Trophoblast cell (in vitro differentiated cells and primary cell): Measurements from ENCODE around the gene DNPH1.

Source experiments
- DNase-seq, 2 donors: peaks; one replicate each; pipeline ENCODE4 v3.0.0-alpha.2; 2016
- H2AFZ ChIP-seq: 2 replicates; pipeline ENCODE4 v1.6.1; 2013; ENCODE audit warnings: low read length, moderate library complexity, mild to moderate bottlenecking; ENCODE audit not compliant: insufficient read depth, poor library complexity
- H2AK5ac ChIP-seq: 2 replicates; pipeline ENCODE4 v1.6.1; 2013; ENCODE audit warnings: mild to moderate bottlenecking, low read length
- H2BK120ac ChIP-seq: 2 replicates; pipeline ENCODE4 v1.6.1; 2013; ENCODE audit warnings: low read length, mild to moderate bottlenecking, moderate library complexity; ENCODE audit not compliant: insufficient read depth, poor library complexity
- H2BK12ac ChIP-seq: 2 replicates; pipeline ENCODE4 v1.6.1; 2013; ENCODE audit warnings: mild to moderate bottlenecking, low read length, moderate library complexity
- H2BK5ac ChIP-seq: 2 replicates; pipeline ENCODE4 v1.6.1; 2013; ENCODE audit warnings: low read length, low read depth, moderate library complexity, mild to moderate bottlenecking; ENCODE audit not compliant: poor library complexity
- H3K14ac ChIP-seq: 2 replicates; pipeline ENCODE4 v1.6.1; 2013; ENCODE audit warnings: mild to moderate bottlenecking, low read length
- H3K18ac ChIP-seq: 2 replicates; pipeline ENCODE4 v1.6.1; 2013; ENCODE audit warnings: mild to moderate bottlenecking, low read length
- H3K23ac ChIP-seq: 2 replicates; pipeline ENCODE4 v1.6.1; 2013; ENCODE audit warnings: low read length
- H3K27ac ChIP-seq: 2 replicates; pipeline ENCODE4 v1.5.1; 2013; ENCODE audit warnings: low read depth, mild to moderate bottlenecking, inconsistent platforms, low read length, moderate library complexity
- H3K27me3 ChIP-seq: 2 replicates; pipeline ENCODE4 v1.6.1; 2013; ENCODE audit warnings: inconsistent platforms, mild to moderate bottlenecking, low read length, moderate library complexity; ENCODE audit not compliant: insufficient read depth
- H3K36me3 ChIP-seq, 2 experiments: 1 replicate in 1 of 2; 2 replicates in 1 of 2; pipeline ENCODE4 v1.6.1; 2013; ENCODE audit warnings: low read length in 2 of 2, mild to moderate bottlenecking in 2 of 2, moderate library complexity in 1 of 2; ENCODE audit not compliant: insufficient read depth in 2 of 2, control insufficient read depth in 1 of 2
- H3K4ac ChIP-seq: 2 replicates; pipeline ENCODE4 v1.6.1; 2013; ENCODE audit warnings: low read depth, mild to moderate bottlenecking, low read length, moderate library complexity
- H3K4me1 ChIP-seq, 2 experiments: 1 replicate in 1 of 2; 2 replicates in 1 of 2; pipeline ENCODE4 v1.6.1; 2013; ENCODE audit warnings: low read length in 2 of 2, mild to moderate bottlenecking in 2 of 2, moderate library complexity in 1 of 2; ENCODE audit not compliant: insufficient read depth in 2 of 2, control insufficient read depth in 1 of 2
- H3K4me2 ChIP-seq: 2 replicates; pipeline ENCODE4 v1.6.1; 2013; ENCODE audit warnings: inconsistent platforms, mild to moderate bottlenecking, low read length, moderate library complexity
- H3K4me3 ChIP-seq: 2 replicates; pipeline ENCODE4 v1.5.1; 2013; ENCODE audit warnings: mild to moderate bottlenecking, low read depth, low read length, inconsistent platforms
- H3K79me1 ChIP-seq: one replicate; pipeline ENCODE4 v1.6.1; 2013; ENCODE audit warnings: low read length
- H3K79me2 ChIP-seq: 2 replicates; pipeline ENCODE4 v1.6.1; 2013; ENCODE audit warnings: low read length, mild to moderate bottlenecking; ENCODE audit not compliant: control insufficient read depth, insufficient read depth, poor library complexity
- H3K9ac ChIP-seq: 2 replicates; pipeline ENCODE4 v1.6.1; 2013; ENCODE audit warnings: mild to moderate bottlenecking, low read length
- H3K9me3 ChIP-seq: 2 replicates; pipeline ENCODE4 v1.6.1; 2013; ENCODE audit warnings: low read depth, mild to moderate bottlenecking, control low read depth, inconsistent platforms, low read length; ENCODE audit not compliant: insufficient read depth
- H4K12ac ChIP-seq: 2 replicates; pipeline ENCODE4 v1.6.1; 2013; ENCODE audit warnings: low read depth, mild to moderate bottlenecking, low read length, moderate library complexity
- H4K8ac ChIP-seq: 2 replicates; pipeline ENCODE4 v1.6.1; 2013; ENCODE audit warnings: low read depth, mild to moderate bottlenecking, low read length, moderate library complexity
- H4K91ac ChIP-seq: one replicate; pipeline ENCODE4 v1.6.1; 2013; ENCODE audit warnings: low read depth, mild to moderate bottlenecking, low read length, moderate library complexity
- WGBS: extraction: QIAGEN DNeasy Blood & Tissue Kit; methylation state at CpG from one replicate; pipeline ENCODE4 v1.1.7; 2013; ENCODE audit warnings: missing lambda C conversion rate; ENCODE audit not compliant: insufficient read length, insufficient coverage; ENCODE audit errors: extremely low coverage; 5-methylcytosine and 5-hydroxymethylcytosine counted together

The DNPH1 gene

GRCh38 chr6:43268782-43269272, 39.5 kb upstream of the DNPH1 start:
- H3K4me2 ChIP-seq = no peak overlapping the region
- H2BK120ac ChIP-seq = no peak overlapping the region
- no peak overlapping the region for H4K8ac ChIP-seq
- no peaks in the 10 kb centered on the region for H3K79me2 ChIP-seq
- peaks cover 6% of the 10 kb centered on the region for H3K27me3 ChIP-seq
- no peak overlapping the region for H3K18ac ChIP-seq
- no peak overlapping the region for H3K14ac ChIP-seq
- H4K12ac ChIP-seq = no peak overlapping the region
- H3K36me3 ChIP-seq = no peaks in the 10 kb centered on the region
- no peak overlapping the region for H3K23ac ChIP-seq
- H3K9me3 ChIP-seq = peaks cover 2% of the 10 kb centered on the region
- no peak overlapping the region for H2BK12ac ChIP-seq
- H3K9ac ChIP-seq = no peak overlapping the region
- WGBS = no CpG with 5 or more reads among the region's 10 CpGs
- H2AK5ac ChIP-seq = no peak overlapping the region
- H3K79me1 ChIP-seq = no peaks in the 10 kb centered on the region
- H3K4me1 ChIP-seq = peaks cover 4 to 8% of the 10 kb centered on the region in 2 experiments
- no peak for DNase-seq
- no peak overlapping the region for H3K4ac ChIP-seq
- no peak overlapping the region for H4K91ac ChIP-seq
- no peak overlapping the region for H3K27ac ChIP-seq
- no peak overlapping the region for H2BK5ac ChIP-seq
- H2AFZ ChIP-seq = no peak overlapping the region
- H3K4me3 ChIP-seq = no peak overlapping the region

- Histone ChIP-seq H3K79me2 (no peaks in the 10 kb centered on the region), H3K23ac (no peak overlapping the region), H2BK5ac (no peak overlapping the region), H3K4me1 (peaks cover 4 to 8% of the 10 kb centered on the region in 2 experiments), H3K4ac (no peak overlapping the region), H4K91ac (no peak overlapping the region), H4K8ac (no peak overlapping the region), H3K14ac (no peak overlapping the region), H2BK12ac (no peak overlapping the region), H2AFZ (no peak overlapping the region), H2AK5ac (no peak overlapping the region), H3K27me3 (peaks cover 3% of the 10 kb centered on the region), H4K12ac (no peak overlapping the region), H3K9me3 (no peaks in the 10 kb centered on the region), H3K27ac (no peak overlapping the region), H3K79me1 (no peaks in the 10 kb centered on the region), H3K4me3 (no peak overlapping the region), H3K36me3 (no peaks in the 10 kb centered on the region), H2BK120ac (no peak overlapping the region), H3K18ac (no peak overlapping the region), H3K4me2 (no peak overlapping the region), H3K9ac (no peak overlapping the region)
- no peak for DNase-seq
- no CpG with 5 or more reads among the region's 3 CpGs for WGBS
Measured at GRCh38 chr6:43268355-43268700, 39.0 kb upstream of the DNPH1 start.

- Histone ChIP-seq H3K9me3 (no peaks in the 10 kb centered on the region), H3K27ac (no peak overlapping the region), H3K79me2 (no peaks in the 10 kb centered on the region), H2AFZ (no peak overlapping the region), H3K79me1 (no peaks in the 10 kb centered on the region), H4K12ac (no peak overlapping the region), H3K4me1 (peaks cover 4 to 8% of the 10 kb centered on the region in 2 experiments), H3K27me3 (no peaks in the 10 kb centered on the region), H3K4me3 (no peak overlapping the region), H3K4ac (no peak overlapping the region), H3K36me3 (no peaks in the 10 kb centered on the region), H3K18ac (no peak overlapping the region), H3K23ac (no peak overlapping the region), H2BK120ac (no peak overlapping the region), H4K8ac (no peak overlapping the region), H2BK5ac (no peak overlapping the region), H4K91ac (no peak overlapping the region), H2BK12ac (no peak overlapping the region), H2AK5ac (no peak overlapping the region), H3K4me2 (no peak overlapping the region), H3K9ac (no peak overlapping the region), H3K14ac (no peak overlapping the region)
- WGBS = no CpG with 5 or more reads among the region's 7 CpGs
- no peak for DNase-seq
Measured at GRCh38 chr6:43267619-43268354, 38.5 kb upstream of the DNPH1 start.

GRCh38 chr6:43265564-43265963, 36.3 kb upstream of the DNPH1 start:
- Histone ChIP-seq H4K12ac (no peak overlapping the region), H3K4me3 (no peak overlapping the region), H3K4me2 (no peak overlapping the region), H3K27me3 (no peaks in the 10 kb centered on the region), H2AFZ (no peak overlapping the region), H3K14ac (no peak overlapping the region), H3K9ac (no peak overlapping the region), H2BK120ac (no peak overlapping the region), H3K79me2 (no peaks in the 10 kb centered on the region), H4K8ac (no peak overlapping the region), H3K18ac (no peak overlapping the region), H3K4ac (no peak overlapping the region), H3K4me1 (peaks cover 4 to 8% of the 10 kb centered on the region in 2 experiments), H2BK5ac (no peak overlapping the region), H4K91ac (no peak overlapping the region), H3K23ac (no peak overlapping the region), H3K9me3 (no peaks in the 10 kb centered on the region), H3K79me1 (no peaks in the 10 kb centered on the region), H2BK12ac (no peak overlapping the region), H2AK5ac (no peak overlapping the region), H3K36me3 (no peaks in the 10 kb centered on the region), H3K27ac (no peak overlapping the region)
- DNase-seq = no peak
- no CpG with 5 or more reads among the region's 6 CpGs for WGBS
